PFSK-1 (cell line): ENCODE measurements around the gene VPS26B.

Experiments
- FOXP2 ChIP-seq: optimal IDR thresholded peaks from 2 replicates; pipeline ENCODE3; 2011; ENCODE audit warnings: borderline replicate concordance, control low read depth, inconsistent platforms; ENCODE audit not compliant: insufficient read depth; ENCODE audit errors: extremely low read length, extremely low read depth
- POLR2AphosphoS5 ChIP-seq: IDR thresholded peaks from 2 replicates; pipeline ENCODE4 v1.6.1; 2012; ENCODE audit warnings: low read depth, mild to moderate bottlenecking, control low read depth, low read length, moderate library complexity
- SIN3A ChIP-seq: IDR thresholded peaks from 2 replicates; pipeline ENCODE4 v1.6.1; 2012; ENCODE audit warnings: mild to moderate bottlenecking, low read length, moderate library complexity, borderline replicate concordance; ENCODE audit not compliant: insufficient read depth
- TAF1 ChIP-seq: IDR thresholded peaks from 2 replicates; pipeline ENCODE4 v1.6.1; 2012; ENCODE audit warnings: low read length, control low read depth, borderline replicate concordance; ENCODE audit not compliant: insufficient read depth
- TF ChIP-seq, protein P1 (sequence below), 2 experiments: IDR thresholded peaks; 2 replicates each; pipeline versions ENCODE4 v1.6.1 to v1.8.0; 2011 to 2012; ENCODE audit warnings: low read depth in 2 of 2, low read length in 2 of 2, control low read depth in 1 of 2, inconsistent platforms in 1 of 2, mild to moderate bottlenecking in 1 of 2, moderate library complexity in 1 of 2; ENCODE audit not compliant: insufficient read depth in 1 of 2

VPS26B gene

DNA sequence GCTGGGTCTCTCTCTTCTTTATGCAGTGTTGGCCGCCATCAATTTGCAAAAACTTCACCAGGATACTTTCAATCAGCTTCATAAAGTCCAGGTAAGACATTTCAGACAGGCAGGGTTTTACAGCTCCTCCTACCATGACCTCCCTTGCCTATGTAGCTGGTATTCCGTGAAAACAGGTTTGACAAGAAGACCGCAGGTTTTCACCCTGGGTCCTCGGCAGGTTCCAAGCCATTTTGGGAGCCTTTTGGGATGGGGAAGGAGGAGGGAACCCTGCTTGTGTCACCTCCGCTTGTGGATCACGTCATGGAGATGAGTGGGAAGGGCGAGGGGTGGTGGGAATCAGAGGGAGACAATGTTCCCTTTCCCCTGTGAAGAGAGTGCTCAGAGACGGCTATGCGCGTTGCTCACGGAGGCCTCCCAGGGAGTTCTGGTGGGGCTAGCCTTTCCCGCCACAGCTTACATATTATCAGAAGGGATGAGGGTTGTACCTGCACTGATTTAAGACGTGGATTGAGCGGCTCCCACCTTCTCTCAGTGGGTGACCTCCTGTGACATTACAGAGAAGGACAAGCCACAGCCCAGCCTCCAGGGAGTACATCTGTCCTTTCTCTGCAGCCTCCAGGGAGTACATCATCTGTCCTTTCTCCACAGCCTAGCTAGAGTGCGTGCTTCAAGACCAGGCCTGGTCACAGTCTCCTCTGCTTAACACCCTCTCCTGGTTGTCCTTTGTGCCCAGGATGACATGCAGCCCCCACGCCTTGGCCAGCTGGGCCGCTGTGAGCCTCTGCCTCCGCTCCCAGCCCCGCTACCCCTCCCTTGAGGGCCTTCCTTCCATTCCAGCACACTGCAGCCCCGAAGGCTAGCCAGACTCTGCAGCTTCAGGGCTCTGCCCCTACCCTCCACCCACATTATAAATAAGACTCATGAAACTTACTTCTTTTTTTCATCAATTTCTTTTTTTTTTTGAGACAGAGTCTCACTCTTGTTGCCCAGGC, 68.9 kb downstream of the VPS26B start:
- TF ChIP-seq POLR2AphosphoS5 (no peak), SIN3A (no peak), FOXP2 (no peak), TAF1 (no peak)
- TF ChIP-seq, protein P1, sequence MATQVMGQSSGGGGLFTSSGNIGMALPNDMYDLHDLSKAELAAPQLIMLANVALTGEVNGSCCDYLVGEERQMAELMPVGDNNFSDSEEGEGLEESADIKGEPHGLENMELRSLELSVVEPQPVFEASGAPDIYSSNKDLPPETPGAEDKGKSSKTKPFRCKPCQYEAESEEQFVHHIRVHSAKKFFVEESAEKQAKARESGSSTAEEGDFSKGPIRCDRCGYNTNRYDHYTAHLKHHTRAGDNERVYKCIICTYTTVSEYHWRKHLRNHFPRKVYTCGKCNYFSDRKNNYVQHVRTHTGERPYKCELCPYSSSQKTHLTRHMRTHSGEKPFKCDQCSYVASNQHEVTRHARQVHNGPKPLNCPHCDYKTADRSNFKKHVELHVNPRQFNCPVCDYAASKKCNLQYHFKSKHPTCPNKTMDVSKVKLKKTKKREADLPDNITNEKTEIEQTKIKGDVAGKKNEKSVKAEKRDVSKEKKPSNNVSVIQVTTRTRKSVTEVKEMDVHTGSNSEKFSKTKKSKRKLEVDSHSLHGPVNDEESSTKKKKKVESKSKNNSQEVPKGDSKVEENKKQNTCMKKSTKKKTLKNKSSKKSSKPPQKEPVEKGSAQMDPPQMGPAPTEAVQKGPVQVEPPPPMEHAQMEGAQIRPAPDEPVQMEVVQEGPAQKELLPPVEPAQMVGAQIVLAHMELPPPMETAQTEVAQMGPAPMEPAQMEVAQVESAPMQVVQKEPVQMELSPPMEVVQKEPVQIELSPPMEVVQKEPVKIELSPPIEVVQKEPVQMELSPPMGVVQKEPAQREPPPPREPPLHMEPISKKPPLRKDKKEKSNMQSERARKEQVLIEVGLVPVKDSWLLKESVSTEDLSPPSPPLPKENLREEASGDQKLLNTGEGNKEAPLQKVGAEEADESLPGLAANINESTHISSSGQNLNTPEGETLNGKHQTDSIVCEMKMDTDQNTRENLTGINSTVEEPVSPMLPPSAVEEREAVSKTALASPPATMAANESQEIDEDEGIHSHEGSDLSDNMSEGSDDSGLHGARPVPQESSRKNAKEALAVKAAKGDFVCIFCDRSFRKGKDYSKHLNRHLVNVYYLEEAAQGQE (IDR thresholded peaks at IDR 0.05; ENCODE audit: insufficient read depth in 1 of 2, low read depth in 2 of 2, low read length in 2 of 2) = no peak

DNA sequence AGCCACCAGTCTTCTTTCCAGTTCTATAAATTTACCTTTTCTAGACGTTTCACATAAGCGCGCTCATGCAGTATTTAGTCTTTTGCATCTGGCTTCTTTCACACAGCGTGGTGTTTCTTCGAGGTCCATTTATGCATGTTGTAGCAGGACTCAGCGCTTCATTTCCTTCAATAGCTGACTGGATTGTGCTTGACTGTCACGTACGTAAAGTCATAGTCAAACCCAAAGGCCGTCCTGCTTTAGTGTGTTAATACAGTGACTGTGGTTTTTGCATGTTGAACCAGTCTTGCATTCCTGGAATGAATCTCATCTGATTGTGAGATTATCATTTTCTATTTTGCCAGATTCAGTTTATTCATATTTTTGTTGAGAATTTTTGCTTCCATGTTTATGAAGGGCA, 70.2 kb downstream of the VPS26B start:
- TF ChIP-seq SIN3A (no peak), POLR2AphosphoS5 (no peak)
- TF ChIP-seq, protein P1 (IDR thresholded peaks at IDR 0.05; ENCODE audit: insufficient read depth in 1 of 2, low read depth in 2 of 2, low read length in 2 of 2) = no peak
